ENCODE data around the gene FCN3.

DNA sequence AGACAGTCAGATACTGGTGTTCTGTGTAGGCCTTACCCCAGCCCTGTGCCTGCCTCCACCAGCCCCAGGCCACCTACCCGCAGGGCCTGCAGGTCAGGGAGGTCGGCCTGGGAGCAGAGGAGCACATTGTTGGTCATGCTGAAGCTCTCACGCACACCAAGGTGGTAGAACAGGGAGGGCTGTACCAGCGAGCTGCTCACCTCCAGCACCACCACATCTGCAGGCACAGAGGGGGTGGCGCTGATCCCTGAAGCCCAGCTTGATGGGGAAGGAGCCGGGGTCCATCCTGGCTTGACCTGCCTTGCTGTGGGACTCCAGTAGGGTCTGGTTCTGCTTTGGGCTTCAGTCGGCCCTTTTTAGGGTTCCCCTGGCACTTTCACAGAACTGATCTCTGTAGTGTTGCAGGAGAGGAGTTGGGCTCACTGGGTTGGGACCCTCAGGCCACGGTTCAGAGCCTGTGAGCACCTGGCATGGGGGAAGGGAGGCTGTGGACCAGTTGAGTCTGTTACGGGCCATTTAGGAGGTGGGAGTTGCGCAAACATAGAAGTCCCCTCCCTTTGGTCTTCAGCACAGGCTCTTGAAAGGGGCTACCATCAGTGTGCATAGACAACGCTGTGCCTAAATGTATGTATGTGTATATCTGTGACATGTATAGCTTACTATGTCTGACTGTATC, 9.8 kb downstream of the FCN3 start:
- TF ChIP-seq POLR2A (IDR thresholded peaks at IDR 0.05) = no peak
- TF ChIP-seq, protein P1, sequence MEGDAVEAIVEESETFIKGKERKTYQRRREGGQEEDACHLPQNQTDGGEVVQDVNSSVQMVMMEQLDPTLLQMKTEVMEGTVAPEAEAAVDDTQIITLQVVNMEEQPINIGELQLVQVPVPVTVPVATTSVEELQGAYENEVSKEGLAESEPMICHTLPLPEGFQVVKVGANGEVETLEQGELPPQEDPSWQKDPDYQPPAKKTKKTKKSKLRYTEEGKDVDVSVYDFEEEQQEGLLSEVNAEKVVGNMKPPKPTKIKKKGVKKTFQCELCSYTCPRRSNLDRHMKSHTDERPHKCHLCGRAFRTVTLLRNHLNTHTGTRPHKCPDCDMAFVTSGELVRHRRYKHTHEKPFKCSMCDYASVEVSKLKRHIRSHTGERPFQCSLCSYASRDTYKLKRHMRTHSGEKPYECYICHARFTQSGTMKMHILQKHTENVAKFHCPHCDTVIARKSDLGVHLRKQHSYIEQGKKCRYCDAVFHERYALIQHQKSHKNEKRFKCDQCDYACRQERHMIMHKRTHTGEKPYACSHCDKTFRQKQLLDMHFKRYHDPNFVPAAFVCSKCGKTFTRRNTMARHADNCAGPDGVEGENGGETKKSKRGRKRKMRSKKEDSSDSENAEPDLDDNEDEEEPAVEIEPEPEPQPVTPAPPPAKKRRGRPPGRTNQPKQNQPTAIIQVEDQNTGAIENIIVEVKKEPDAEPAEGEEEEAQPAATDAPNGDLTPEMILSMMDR (IDR thresholded peaks at IDR 0.05) = no peak
